DOHH2 (cell line): ENCODE results near the gene NELFA.

Experiments
- H3F3A ChIP-seq: fragments of 200-600 bp; sonication (generic), shearing (Covaris generic); 2 replicates; pipeline ENCODE4 v1.6.0; 2016; ENCODE audit warnings: antibody characterized with exemption, mild to moderate bottlenecking; ENCODE audit not compliant: control insufficient read depth, insufficient read depth
- H3K27ac ChIP-seq: fragments of 200-600 bp; sonication (generic); 2 replicates; pipeline ENCODE4 v1.5.1; 2014; ENCODE audit warnings: low read depth, mild to moderate bottlenecking, low read length, moderate library complexity
- H3K27me3 ChIP-seq: fragments of 200-600 bp; sonication (generic); 2 replicates; pipeline ENCODE4 v1.6.1; 2014; ENCODE audit warnings: mild to moderate bottlenecking, low read length, mixed read lengths; ENCODE audit not compliant: control insufficient read depth
- H3K36me3 ChIP-seq: fragments of 200-600 bp; sonication (generic); 2 replicates; pipeline ENCODE4 v1.6.1; 2014; ENCODE audit warnings: mild to moderate bottlenecking, low read length, moderate library complexity, mixed read lengths; ENCODE audit not compliant: control insufficient read depth
- H3K4me1 ChIP-seq: fragments of 200-600 bp; sonication (generic); 2 replicates; pipeline ENCODE4 v1.6.1; 2014; ENCODE audit warnings: mild to moderate bottlenecking, low read length, mixed read lengths; ENCODE audit not compliant: control insufficient read depth
- H3K4me2 ChIP-seq: fragments of 200-600 bp; sonication (generic); 2 replicates; pipeline ENCODE4 v1.6.0; 2014; ENCODE audit warnings: mild to moderate bottlenecking, low read length, moderate library complexity
- H3K4me3 ChIP-seq: fragments of 200-600 bp; sonication (generic); 2 replicates; pipeline ENCODE4 v1.5.1; 2014; ENCODE audit warnings: mild to moderate bottlenecking, low read length, mixed read lengths
- H3K79me2 ChIP-seq: fragments of 200-600 bp; sonication (generic); 2 replicates; pipeline ENCODE4 v1.6.1; 2014; ENCODE audit warnings: mild to moderate bottlenecking, low read length, mixed read lengths; ENCODE audit not compliant: control insufficient read depth
- H3K9me2 ChIP-seq: fragments of 200-600 bp; sonication (generic); replicated peaks from 2 replicates; pipeline ENCODE4 v1.6.1; 2014; ENCODE audit warnings: mild to moderate bottlenecking, low read length, mixed read lengths; ENCODE audit not compliant: control insufficient read depth
- H3K9me3 ChIP-seq: fragments of 200-600 bp; sonication (generic); 2 replicates; pipeline ENCODE4 v1.6.1; 2014; ENCODE audit warnings: antibody characterized with exemption, low read length, mixed read lengths; ENCODE audit not compliant: control insufficient read depth, insufficient read depth
- H4K20me1 ChIP-seq: fragments of 200-600 bp; sonication (generic); 2 replicates; pipeline ENCODE4 v1.6.0; 2014; ENCODE audit warnings: low read depth, mild to moderate bottlenecking, antibody characterized with exemption, low read length, moderate library complexity; ENCODE audit not compliant: control insufficient read depth, insufficient read depth
- EZH2phosphoT487 ChIP-seq: fragments of 200-600 bp; sonication (generic); IDR thresholded peaks from 2 replicates; pipeline ENCODE4 v1.6.1; 2017; ENCODE audit warnings: borderline replicate concordance, mild to moderate bottlenecking, antibody characterized with exemption, low read length, moderate library complexity, mixed read lengths
- TF ChIP-seq, protein P1 (sequence below): fragments of 200-600 bp; sonication (generic); IDR thresholded peaks from one replicate; pipeline ENCODE4 v1.5.1; 2014; ENCODE audit warnings: antibody characterized with exemption, mild to moderate bottlenecking, low read depth, low read length; ENCODE audit not compliant: poor library complexity, severe bottlenecking

NELFA gene

DNA sequence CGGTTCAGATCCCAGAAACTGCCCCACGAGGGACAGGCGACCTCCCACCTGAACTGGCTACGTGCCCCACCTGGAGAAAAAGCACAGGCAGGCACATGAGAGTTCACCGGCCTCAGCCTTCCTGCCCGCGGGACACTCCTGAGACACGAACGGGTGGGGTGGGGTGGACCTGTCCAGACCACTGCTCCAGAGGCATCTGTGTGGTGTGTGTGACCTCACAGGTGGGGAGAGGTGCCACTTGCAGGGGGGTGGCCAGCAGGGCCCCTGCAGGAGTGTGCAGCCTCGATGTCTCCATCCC is 18.5 kb downstream of the NELFA start:
- no peaks in the 10 kb centered on the region for H3K4me1 ChIP-seq
- no peaks in the 10 kb centered on the region for H3F3A ChIP-seq
- no peaks in the 10 kb centered on the region for H3K9me3 ChIP-seq
- H3K4me2 ChIP-seq: no peak overlapping the region
- H3K9me2 ChIP-seq: no peaks in the 10 kb centered on the region
- H3K27ac ChIP-seq: no peak overlapping the region
- H4K20me1 ChIP-seq: no peaks in the 10 kb centered on the region
- H3K36me3 ChIP-seq: peaks cover 52% of the 10 kb centered on the region
- H3K4me3 ChIP-seq: no peak overlapping the region
- TF ChIP-seq, protein P1, sequence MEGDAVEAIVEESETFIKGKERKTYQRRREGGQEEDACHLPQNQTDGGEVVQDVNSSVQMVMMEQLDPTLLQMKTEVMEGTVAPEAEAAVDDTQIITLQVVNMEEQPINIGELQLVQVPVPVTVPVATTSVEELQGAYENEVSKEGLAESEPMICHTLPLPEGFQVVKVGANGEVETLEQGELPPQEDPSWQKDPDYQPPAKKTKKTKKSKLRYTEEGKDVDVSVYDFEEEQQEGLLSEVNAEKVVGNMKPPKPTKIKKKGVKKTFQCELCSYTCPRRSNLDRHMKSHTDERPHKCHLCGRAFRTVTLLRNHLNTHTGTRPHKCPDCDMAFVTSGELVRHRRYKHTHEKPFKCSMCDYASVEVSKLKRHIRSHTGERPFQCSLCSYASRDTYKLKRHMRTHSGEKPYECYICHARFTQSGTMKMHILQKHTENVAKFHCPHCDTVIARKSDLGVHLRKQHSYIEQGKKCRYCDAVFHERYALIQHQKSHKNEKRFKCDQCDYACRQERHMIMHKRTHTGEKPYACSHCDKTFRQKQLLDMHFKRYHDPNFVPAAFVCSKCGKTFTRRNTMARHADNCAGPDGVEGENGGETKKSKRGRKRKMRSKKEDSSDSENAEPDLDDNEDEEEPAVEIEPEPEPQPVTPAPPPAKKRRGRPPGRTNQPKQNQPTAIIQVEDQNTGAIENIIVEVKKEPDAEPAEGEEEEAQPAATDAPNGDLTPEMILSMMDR: no peak
- TF ChIP-seq EZH2phosphoT487: no peak
- H3K27me3 ChIP-seq: no peaks in the 10 kb centered on the region
- H3K79me2 ChIP-seq: peaks cover 41% of the 10 kb centered on the region

DNA sequence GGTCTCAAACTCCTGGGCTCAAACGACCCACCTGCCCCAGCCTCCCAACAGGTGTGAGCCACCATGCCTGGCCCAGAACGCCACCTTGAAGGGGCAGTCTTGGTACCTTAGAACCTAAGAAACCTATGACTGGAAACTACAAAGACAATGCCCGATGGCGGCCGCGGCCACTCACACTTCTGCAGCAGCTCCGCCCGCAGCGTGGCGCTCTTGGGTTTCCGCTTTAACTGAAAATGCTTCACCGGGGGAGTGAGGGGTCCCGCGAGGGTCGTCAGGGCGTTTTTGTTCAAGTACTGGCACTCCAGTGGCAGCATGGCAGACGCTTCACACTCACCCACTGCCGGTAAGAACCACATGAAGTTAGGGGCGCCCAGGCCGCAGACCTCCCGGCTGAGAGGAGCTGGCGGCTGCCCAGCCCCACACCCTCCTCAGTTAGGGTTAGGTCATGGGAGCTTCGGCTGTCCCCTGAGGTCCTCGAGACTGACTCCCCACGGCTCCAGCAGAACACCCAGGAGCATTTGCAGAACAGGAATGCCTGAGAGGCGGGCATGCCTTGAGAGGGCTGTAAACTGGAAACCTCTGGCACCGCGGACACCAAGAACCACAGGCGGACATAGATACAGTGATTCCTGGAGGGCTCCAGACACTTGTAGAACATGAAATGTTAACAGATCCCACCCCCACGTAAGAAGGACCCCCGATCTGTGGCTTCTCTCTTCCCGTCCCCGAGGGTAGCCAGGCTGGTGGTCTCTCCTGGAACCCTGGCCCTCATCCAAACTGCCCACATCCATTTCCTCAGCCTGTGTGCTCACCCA is 19.0 kb downstream of the NELFA start:
- Histone ChIP-seq H4K20me1 (no peaks in the 10 kb centered on the region), H3K9me2 (no peaks in the 10 kb centered on the region), H3F3A (no peaks in the 10 kb centered on the region), H3K4me1 (no peaks in the 10 kb centered on the region), H3K4me3 (no peak overlapping the region), H3K27me3 (no peaks in the 10 kb centered on the region), H3K4me2 (no peak overlapping the region), H3K79me2 (peaks cover 36% of the 10 kb centered on the region), H3K9me3 (no peaks in the 10 kb centered on the region), H3K36me3 (peaks cover 53% of the 10 kb centered on the region), H3K27ac (no peak overlapping the region)
- TF ChIP-seq, protein P1: no peak
- no peak for TF ChIP-seq EZH2phosphoT487

DNA sequence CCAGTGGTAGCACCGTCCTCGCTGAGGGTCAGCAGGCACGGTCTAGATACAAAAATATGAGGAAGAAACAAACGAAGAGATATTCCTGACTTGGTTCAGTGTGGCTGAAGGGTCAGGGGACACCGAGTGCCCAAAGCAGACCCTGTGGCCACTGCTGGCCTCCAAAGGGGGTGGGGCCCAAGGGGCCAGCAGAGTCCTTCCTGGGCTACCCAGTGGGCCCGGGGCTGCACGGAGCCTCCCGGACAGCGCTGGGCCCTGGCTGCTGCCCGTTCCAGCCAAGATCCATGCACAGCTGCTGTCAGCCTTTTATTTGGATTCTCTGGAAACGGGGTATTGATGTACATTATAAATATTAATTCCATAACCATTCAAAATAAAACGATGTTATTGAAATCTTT is 20.4 kb downstream of the NELFA start:
- H3K9me3 ChIP-seq: no peaks in the 10 kb centered on the region
- no peaks in the 10 kb centered on the region for H3K9me2 ChIP-seq
- H4K20me1 ChIP-seq: no peaks in the 10 kb centered on the region
- peaks cover 67% of the 10 kb centered on the region for H3K36me3 ChIP-seq
- no peak overlapping the region for H3K4me2 ChIP-seq
- no peak overlapping the region for H3K4me3 ChIP-seq
- no peaks in the 10 kb centered on the region for H3F3A ChIP-seq
- H3K79me2 ChIP-seq: peaks cover 24% of the 10 kb centered on the region
- no peak for TF ChIP-seq EZH2phosphoT487
- TF ChIP-seq, protein P1: no peak
- H3K27me3 ChIP-seq: no peaks in the 10 kb centered on the region
- H3K27ac ChIP-seq: no peak overlapping the region
- H3K4me1 ChIP-seq: no peaks in the 10 kb centered on the region
